Adrenal gland (tissue), 5 donors: ENCODE data around the gene TMEM132D.

Experiments used
- CTCF ChIP-seq, 6 experiments: fragments of 450-650 bp in 4 of 6; fragments of 200-600 bp in 2 of 6; sonication (generic) in 1 of 6; IDR thresholded peaks; 1 replicate in 5 of 6; 2 replicates in 1 of 6; pipeline versions ENCODE4 v1.5.1 to v1.8.0; 2016 to 2021; ENCODE audit warnings: antibody characterized with exemption in 6 of 6, mild to moderate bottlenecking in 2 of 6, moderate library complexity in 1 of 6
- POLR2A ChIP-seq, 2 donors: fragments of 450-650 bp; IDR thresholded peaks; one replicate each; pipeline ENCODE4 v1.6.1; 2017; ENCODE audit warnings: antibody characterized with exemption in 2 of 2, mild to moderate bottlenecking in 2 of 2, moderate library complexity in 1 of 2
- donor health status: DM: no; HTN: no; CAD: no.

GRCh38 chr12:129486931-129487330 lies 416.9 kb downstream of the TMEM132D start:
- no peak for TF ChIP-seq CTCF (IDR thresholded peaks at IDR 0.05)
- TF ChIP-seq POLR2A (IDR thresholded peaks at IDR 0.05): no peak
